Astrocyte of the spinal cord (primary cell): ENCODE data around the gene NR2E1.

Experiments used
- DNase-seq: peaks from one replicate; pipeline ENCODE4 v3.0.0; 2011; ENCODE audit warnings: low read depth, low spot score
- H3K4me3 ChIP-seq: 2 replicates; pipeline ENCODE4 v1.5.1; 2011; ENCODE audit warnings: low read depth, mild to moderate bottlenecking, low read length, moderate library complexity
- in situ Hi-C: cut with HindIII; loops from 2 replicates; pipeline ENCODE4 v1.10.0; 2017; ENCODE audit warnings: low sequenced_read_pairs
- TF ChIP-seq, protein P1 (sequence below): IDR thresholded peaks from 2 replicates; pipeline ENCODE4 v1.5.1; 2012; ENCODE audit warnings: low read depth, mild to moderate bottlenecking, low read length, inconsistent platforms

Gene NR2E1

DNA sequence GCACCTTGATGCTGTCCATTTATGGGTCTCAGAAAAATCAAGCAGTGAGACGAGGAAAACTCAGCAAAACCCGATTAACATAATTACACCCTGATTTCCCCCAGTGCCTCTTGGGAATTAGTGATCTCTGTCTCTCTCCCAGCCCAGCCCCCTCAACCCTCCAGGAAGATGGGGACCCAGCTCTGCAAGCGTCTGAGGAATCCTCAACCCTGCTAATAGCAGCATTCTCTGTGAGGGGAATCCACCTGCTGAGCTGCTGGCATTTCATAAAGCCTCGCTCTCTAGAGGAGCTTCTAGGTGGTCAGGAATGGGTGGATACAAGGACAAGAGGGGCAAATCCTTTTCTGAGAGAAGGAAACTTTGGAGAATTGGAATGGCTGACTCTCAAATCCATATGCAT lies 13.9 kb downstream of the NR2E1 start:
- in situ Hi-C loops: no loop called here
- no peak overlapping the region for H3K4me3 ChIP-seq
- no peak for DNase-seq
- TF ChIP-seq, protein P1, sequence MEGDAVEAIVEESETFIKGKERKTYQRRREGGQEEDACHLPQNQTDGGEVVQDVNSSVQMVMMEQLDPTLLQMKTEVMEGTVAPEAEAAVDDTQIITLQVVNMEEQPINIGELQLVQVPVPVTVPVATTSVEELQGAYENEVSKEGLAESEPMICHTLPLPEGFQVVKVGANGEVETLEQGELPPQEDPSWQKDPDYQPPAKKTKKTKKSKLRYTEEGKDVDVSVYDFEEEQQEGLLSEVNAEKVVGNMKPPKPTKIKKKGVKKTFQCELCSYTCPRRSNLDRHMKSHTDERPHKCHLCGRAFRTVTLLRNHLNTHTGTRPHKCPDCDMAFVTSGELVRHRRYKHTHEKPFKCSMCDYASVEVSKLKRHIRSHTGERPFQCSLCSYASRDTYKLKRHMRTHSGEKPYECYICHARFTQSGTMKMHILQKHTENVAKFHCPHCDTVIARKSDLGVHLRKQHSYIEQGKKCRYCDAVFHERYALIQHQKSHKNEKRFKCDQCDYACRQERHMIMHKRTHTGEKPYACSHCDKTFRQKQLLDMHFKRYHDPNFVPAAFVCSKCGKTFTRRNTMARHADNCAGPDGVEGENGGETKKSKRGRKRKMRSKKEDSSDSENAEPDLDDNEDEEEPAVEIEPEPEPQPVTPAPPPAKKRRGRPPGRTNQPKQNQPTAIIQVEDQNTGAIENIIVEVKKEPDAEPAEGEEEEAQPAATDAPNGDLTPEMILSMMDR: no peak

DNA sequence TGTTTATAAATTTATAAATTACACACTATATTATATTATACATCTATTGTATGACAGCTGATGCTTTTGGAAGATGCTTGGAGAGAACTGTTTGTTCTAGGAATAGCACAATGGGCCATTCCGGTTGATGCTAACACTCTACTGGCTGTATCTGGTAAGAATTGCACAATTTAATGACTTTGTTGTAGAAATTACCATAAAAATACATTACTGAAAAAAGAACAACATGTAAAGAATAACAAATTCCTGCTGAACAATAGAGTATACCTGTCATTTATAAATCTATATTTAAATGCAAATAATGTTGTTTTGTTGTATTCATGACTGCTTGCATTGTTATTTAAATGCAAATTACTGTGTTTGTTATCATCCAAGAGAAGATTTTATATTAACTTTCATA lies 14.4 kb downstream of the NR2E1 start:
- in situ Hi-C loops: no loop called here
- TF ChIP-seq, protein P1: no peak
- DNase-seq: no peak
- no peak overlapping the region for H3K4me3 ChIP-seq

DNA sequence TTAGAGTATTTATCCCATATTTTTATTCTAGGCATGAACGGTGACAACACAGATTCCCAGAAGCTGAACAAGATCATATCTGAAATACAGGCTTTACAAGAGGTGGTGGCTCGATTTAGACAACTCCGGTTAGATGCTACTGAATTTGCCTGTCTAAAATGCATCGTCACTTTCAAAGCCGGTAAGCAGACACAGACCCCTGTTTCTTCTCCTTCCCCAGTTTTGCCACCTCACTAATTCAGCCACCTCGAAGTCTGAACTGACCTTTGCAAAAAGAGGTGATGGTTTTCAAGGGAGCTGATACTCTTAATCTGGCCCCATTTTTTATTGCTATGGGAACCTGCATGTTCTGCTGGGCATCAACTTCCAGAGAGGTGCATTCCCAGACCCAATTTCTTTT lies 15.0 kb downstream of the NR2E1 start:
- DNase-seq: no peak
- TF ChIP-seq, protein P1: no peak
- in situ Hi-C loops: no loop called here
- no peak overlapping the region for H3K4me3 ChIP-seq

DNA sequence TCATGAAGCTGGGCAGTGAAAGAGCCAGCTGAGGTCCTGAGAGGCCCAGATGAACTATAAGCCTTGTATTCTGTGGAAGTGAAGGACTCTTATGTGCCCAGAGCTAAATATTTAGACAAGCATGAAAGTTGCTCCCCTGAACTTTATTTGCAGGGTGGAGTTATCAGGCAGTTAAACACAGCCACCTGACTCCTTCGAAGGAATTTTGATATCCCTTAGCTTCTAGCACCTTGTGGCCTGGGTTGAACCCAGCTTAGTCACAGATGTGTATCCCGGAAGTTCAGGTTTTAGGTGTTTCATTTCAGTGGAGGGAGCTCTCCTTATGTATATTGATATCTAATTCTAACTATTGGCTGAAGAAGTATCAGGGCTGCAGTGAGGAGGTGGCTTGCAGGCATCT lies 20.4 kb downstream of the NR2E1 start:
- TF ChIP-seq, protein P1: no peak
- no peak overlapping the region for H3K4me3 ChIP-seq
- in situ Hi-C loops: no loop called here
- DNase-seq: no peak

DNA sequence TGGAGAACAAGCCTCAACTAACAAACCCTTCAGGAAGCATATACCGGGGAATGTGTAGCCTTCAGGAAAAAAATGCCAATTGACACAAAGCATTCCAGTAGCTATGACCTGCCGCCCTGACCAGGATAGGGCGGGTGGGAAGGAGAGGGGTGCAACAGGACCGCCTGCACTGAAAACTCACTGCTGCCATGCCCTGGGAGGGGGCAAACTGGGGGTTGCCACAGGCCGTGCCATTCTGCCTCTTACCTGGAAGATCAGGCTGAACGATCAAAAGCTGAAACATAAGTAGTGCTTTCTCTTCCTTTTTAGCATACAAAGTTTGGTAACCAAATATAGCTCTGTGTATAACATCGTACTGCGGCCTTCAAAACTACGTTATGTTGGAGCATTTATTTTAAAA lies 21.7 kb downstream of the NR2E1 start:
- in situ Hi-C loops: no loop called here
- TF ChIP-seq, protein P1: no peak
- no peak overlapping the region for H3K4me3 ChIP-seq
- no peak for DNase-seq

DNA sequence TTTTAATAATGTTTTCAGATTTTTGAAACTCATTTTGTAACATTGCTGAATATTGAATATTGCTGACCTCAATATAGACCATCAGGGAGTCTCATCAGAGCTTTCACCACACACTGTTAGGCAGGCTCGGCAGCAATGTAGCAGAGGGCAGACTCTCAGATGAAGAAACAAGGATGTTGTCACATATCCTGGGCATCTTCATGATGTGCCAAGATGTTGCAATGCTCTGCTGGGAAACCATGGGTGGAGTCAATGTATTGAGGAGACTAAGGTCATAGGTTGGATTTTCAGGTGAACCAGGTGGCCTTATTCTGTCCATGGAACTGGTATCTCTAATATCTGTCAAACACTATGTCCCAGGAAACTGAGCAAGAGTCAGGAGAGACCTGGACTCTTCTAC lies 27.3 kb downstream of the NR2E1 start:
- TF ChIP-seq, protein P1: no peak
- DNase-seq: no peak
- in situ Hi-C loops: no loop called here
- H3K4me3 ChIP-seq: no peak overlapping the region

DNA sequence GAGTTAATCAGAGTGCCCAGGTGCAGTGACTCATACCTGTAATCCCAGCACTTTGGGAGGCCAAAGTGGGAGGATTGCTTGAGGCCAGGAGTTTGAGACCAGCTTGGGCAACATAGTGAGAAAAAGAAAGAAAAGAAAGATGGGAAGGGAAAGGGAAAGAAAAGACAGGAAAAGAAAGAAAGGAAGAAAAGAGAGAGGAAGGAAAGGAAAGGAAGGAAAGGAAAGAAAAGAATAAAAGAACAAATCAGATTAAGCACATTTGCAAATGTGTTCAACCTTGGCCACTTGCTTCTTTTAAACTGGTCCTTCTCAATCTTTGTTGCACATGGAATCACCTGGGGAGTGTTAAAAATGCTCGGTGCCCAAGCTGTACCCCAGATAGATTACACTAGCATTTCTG lies 28.0 kb downstream of the NR2E1 start:
- in situ Hi-C loops: no loop called here
- TF ChIP-seq, protein P1: no peak
- DNase-seq: no peak
- no peak overlapping the region for H3K4me3 ChIP-seq
